ENCODE results near the gene GYPA. TPM values are rescaled to one million over a fixed set of nuclear protein-coding genes. Genes with fewer than 3 reads are reported as not detected.
"Not testable (repeated sequence)": the region's sequence is repeated elsewhere in the genome, so short reads cannot be mapped to it uniquely, and the experiment has no call there.

GYPA gene
- total RNA-seq, 2 experiments from 2014 or later: not detected

GRCh38 chr4:144169211-144169610 lies 28.7 kb upstream of the GYPA start:
- Mint-ChIP-seq H3K4me3 (no peak overlapping the region), H3K27ac (no peak overlapping the region), H3K27me3 (peaks cover 5% of the 10 kb centered on the region), H3K4me1 (no peaks in the 10 kb centered on the region), H3K36me3 (ENCODE audit: low read depth) (no peaks in the 10 kb centered on the region), H3K9me3 (ENCODE audit: low read depth) (no peaks in the 10 kb centered on the region)
- intact Hi-C loops (cut with DNase I, micrococcal nuclease): no loop called here
- no peak for ATAC-seq
- POLR2A ChIA-PET: no interaction called here
- CTCF ChIA-PET: no interaction called here
- no peak for DNase-seq

GRCh38 chr4:144154044-144154443 lies 13.5 kb upstream of the GYPA start:
- CTCF ChIA-PET: no interaction called here
- no peak overlapping the region for H3K27ac Mint-ChIP-seq
- intact Hi-C loops (cut with DNase I, micrococcal nuclease): no loop called here
- H3K27me3 Mint-ChIP-seq: no peaks in the 10 kb centered on the region
- ATAC-seq: no peak
- no peak overlapping the region for H3K4me3 Mint-ChIP-seq
- H3K4me1 Mint-ChIP-seq: no peaks in the 10 kb centered on the region
- no peak for DNase-seq
- peaks cover 4% of the 10 kb centered on the region for H3K9me3 Mint-ChIP-seq (ENCODE audit: low read depth)
- no peaks in the 10 kb centered on the region for H3K36me3 Mint-ChIP-seq (ENCODE audit: low read depth)
- POLR2A ChIA-PET: no interaction called here

GRCh38 chr4:144142690-144143326 lies 2.3 kb upstream of the GYPA start:
- H3K4me1 Mint-ChIP-seq; CTCF ChIA-PET; H3K9me3 Mint-ChIP-seq (ENCODE audit: low read depth); POLR2A ChIA-PET; H3K27me3 Mint-ChIP-seq; H3K36me3 Mint-ChIP-seq (ENCODE audit: low read depth); H3K27ac Mint-ChIP-seq; H3K4me3 Mint-ChIP-seq: not testable (repeated sequence)
- ATAC-seq (peak; percentile 49), DNase-seq (peak; percentile 38)
- intact Hi-C loops (cut with DNase I, micrococcal nuclease): loop anchor here (2.0 to 10.0 kb wide), 3 partner anchors 368 to 584 kb away; no protein-coding TSS in a partner anchor

DNA sequence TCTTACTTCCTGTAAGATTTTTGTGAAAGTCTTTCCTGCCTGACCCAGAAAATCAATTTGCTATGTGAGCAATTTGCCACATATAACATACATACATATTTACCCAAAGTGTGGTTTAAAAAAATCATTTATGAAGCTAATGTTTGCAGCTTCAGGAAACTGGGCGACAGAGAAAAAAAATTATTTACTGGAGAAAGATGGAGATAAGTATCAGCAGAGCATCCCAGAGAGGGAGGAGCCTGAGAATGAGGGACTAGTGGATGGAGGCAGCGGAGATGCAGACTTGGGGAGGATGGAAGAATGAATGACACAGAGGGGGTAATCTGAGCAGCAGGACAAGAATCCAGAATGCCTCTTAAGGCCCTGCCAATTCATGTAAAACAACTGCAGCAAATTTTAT lies 975 bp upstream of the GYPA start:
- Mint-ChIP-seq H3K36me3 (ENCODE audit: low read depth) (no peaks in the 10 kb centered on the region), H3K4me1 (no peaks in the 10 kb centered on the region), H3K27me3 (no peaks in the 10 kb centered on the region), H3K4me3 (no peak overlapping the region), H3K27ac (no peak overlapping the region), H3K9me3 (ENCODE audit: low read depth) (no peaks in the 10 kb centered on the region)
- intact Hi-C loops (cut with DNase I, micrococcal nuclease): loop anchor here (5.0 to 10.0 kb wide), 2 partner anchors 367 to 369 kb away; no protein-coding TSS in a partner anchor
- CTCF ChIA-PET: interaction anchor here (0.6 kb wide), 1 partner anchor 610 kb away, joined by 3 read pairs; no protein-coding TSS in a partner anchor
- ATAC-seq (no peak), DNase-seq (no peak)
- POLR2A ChIA-PET: no interaction called here

DNA sequence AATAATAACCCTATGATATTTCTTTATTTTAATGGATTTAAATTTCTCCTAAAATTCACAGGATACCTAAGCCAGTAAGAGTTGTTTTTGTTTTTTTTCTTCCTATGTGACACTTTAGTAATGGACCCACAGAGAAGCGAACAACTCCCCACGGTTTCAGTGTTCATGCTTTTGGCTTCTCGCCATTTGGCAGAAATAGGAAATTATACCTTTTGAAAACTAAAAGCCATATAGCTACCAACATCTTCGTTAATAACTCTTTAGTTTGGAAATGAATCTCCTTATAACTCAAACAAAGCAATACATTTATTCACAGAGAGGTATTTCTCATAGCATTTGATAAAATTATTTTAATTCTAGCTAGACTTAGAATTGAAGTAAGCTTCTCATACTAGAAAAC lies 527 bp downstream of the GYPA start:
- H3K9me3 Mint-ChIP-seq (ENCODE audit: low read depth); CTCF ChIA-PET; H3K36me3 Mint-ChIP-seq (ENCODE audit: low read depth); H3K27ac Mint-ChIP-seq; DNase-seq; ATAC-seq; H3K27me3 Mint-ChIP-seq; POLR2A ChIA-PET; H3K4me3 Mint-ChIP-seq; H3K4me1 Mint-ChIP-seq: not testable (repeated sequence)
- intact Hi-C loops (cut with DNase I, micrococcal nuclease): loop anchor here (5.0 to 10.0 kb wide), 2 partner anchors 365 to 368 kb away; no protein-coding TSS in a partner anchor

DNA sequence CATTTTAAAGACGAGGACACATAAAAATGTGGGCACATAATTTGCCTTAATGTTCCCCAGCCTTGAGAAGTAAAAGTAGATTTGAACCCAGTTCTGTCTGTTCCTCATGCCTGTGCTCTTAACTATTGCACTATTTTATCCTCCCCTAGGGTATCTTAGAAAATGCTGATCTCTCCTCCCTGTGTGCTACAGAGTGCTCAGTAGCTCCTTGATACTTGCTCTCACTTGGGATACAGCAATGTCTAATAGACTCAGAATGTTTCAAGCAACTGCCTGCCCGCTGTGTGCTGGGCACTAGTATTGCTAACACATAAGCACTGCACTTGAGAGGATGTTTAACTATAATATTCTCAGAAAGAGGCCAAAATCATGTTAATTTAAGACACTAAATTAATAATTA lies 971 bp downstream of the GYPA start:
- H3K4me3 Mint-ChIP-seq; H3K4me1 Mint-ChIP-seq; H3K9me3 Mint-ChIP-seq (ENCODE audit: low read depth); intact Hi-C loops (cut with DNase I, micrococcal nuclease); H3K27me3 Mint-ChIP-seq; ATAC-seq; H3K27ac Mint-ChIP-seq; H3K36me3 Mint-ChIP-seq (ENCODE audit: low read depth); CTCF ChIA-PET; DNase-seq; POLR2A ChIA-PET: not testable (repeated sequence)

GRCh38 chr4:144138239-144138638 lies 2.3 kb downstream of the GYPA start:
- DNase-seq; H3K27ac Mint-ChIP-seq; H3K9me3 Mint-ChIP-seq (ENCODE audit: low read depth); CTCF ChIA-PET; ATAC-seq; H3K36me3 Mint-ChIP-seq (ENCODE audit: low read depth); intact Hi-C loops (cut with DNase I, micrococcal nuclease); POLR2A ChIA-PET; H3K4me1 Mint-ChIP-seq; H3K27me3 Mint-ChIP-seq; H3K4me3 Mint-ChIP-seq: not testable (repeated sequence)

- POLR2A ChIA-PET; H3K9me3 Mint-ChIP-seq (ENCODE audit: low read depth); CTCF ChIA-PET; H3K27ac Mint-ChIP-seq; H3K27me3 Mint-ChIP-seq; ATAC-seq; intact Hi-C loops (cut with DNase I, micrococcal nuclease); DNase-seq; H3K4me3 Mint-ChIP-seq; H3K4me1 Mint-ChIP-seq; H3K36me3 Mint-ChIP-seq (ENCODE audit: low read depth): not testable (repeated sequence)
Measured at GRCh38 chr4:144137137-144137931, 3.2 kb downstream of the GYPA start.

GRCh38 chr4:144136189-144136588 lies 4.3 kb downstream of the GYPA start:
- DNase-seq; POLR2A ChIA-PET; H3K36me3 Mint-ChIP-seq (ENCODE audit: low read depth); CTCF ChIA-PET; H3K27ac Mint-ChIP-seq; ATAC-seq; H3K4me1 Mint-ChIP-seq; H3K27me3 Mint-ChIP-seq; intact Hi-C loops (cut with DNase I, micrococcal nuclease); H3K4me3 Mint-ChIP-seq; H3K9me3 Mint-ChIP-seq (ENCODE audit: low read depth): not testable (repeated sequence)

- intact Hi-C loops (cut with DNase I, micrococcal nuclease); CTCF ChIA-PET: not testable (repeated sequence)
Measured at GRCh38 chr4:144130167-144130566, 10.4 kb downstream of the GYPA start.

DNA sequence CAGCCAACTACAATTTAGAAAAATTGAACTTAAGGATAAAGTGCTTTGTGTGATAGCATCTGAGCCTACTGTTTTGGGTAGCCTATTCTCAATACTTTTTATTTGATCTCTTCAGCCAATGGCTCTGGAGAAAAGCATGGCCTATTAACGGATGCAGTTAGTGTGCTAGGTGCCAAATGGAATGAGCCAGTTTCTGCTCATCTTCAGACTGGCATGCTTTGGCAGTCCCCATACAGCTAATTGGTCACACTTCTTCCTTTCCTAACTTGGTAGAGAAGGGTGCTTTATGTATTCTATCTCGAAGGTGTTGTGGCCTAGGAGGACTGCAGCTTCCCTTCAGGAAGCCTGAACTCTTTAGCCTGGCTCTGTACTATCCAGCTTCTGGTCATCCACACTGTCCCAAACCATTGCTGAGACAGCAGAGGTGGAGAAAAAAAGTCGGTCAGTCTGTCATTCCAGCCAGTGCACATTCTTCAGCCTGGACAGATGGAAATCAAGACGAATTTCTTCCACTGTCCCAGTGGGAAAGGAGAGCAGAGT lies 11.1 kb downstream of the GYPA start:
- H3K27me3 Mint-ChIP-seq; H3K4me1 Mint-ChIP-seq; H3K9me3 Mint-ChIP-seq (ENCODE audit: low read depth); H3K27ac Mint-ChIP-seq; intact Hi-C loops (cut with DNase I, micrococcal nuclease); DNase-seq; ATAC-seq; POLR2A ChIA-PET; CTCF ChIA-PET; H3K4me3 Mint-ChIP-seq; H3K36me3 Mint-ChIP-seq (ENCODE audit: low read depth): not testable (repeated sequence)

More at GRCh38 chr4:144130167-144130566, 10.4 kb downstream of the GYPA start:
- H3K4me3 Mint-ChIP-seq; H3K9me3 Mint-ChIP-seq (ENCODE audit: low read depth); H3K4me1 Mint-ChIP-seq; H3K27me3 Mint-ChIP-seq; DNase-seq; POLR2A ChIA-PET; H3K36me3 Mint-ChIP-seq (ENCODE audit: low read depth); H3K27ac Mint-ChIP-seq; ATAC-seq: not testable (repeated sequence)

GRCh38 chr4:144128709-144129320 lies 11.7 kb downstream of the GYPA start:
- POLR2A ChIA-PET; H3K4me1 Mint-ChIP-seq; CTCF ChIA-PET; H3K4me3 Mint-ChIP-seq; intact Hi-C loops (cut with DNase I, micrococcal nuclease); H3K9me3 Mint-ChIP-seq (ENCODE audit: low read depth); H3K27ac Mint-ChIP-seq; H3K36me3 Mint-ChIP-seq (ENCODE audit: low read depth); H3K27me3 Mint-ChIP-seq; DNase-seq; ATAC-seq: not testable (repeated sequence)
